ENCODE measurements around the gene ABCB1. TPM values are rescaled to one million over a fixed set of nuclear protein-coding genes. Genes with fewer than 3 reads are reported as not detected.

The ABCB1 gene
- total and polyA plus RNA-seq, 4 donors, result 1.5 to 4.9 (median 2.6) TPM

DNA sequence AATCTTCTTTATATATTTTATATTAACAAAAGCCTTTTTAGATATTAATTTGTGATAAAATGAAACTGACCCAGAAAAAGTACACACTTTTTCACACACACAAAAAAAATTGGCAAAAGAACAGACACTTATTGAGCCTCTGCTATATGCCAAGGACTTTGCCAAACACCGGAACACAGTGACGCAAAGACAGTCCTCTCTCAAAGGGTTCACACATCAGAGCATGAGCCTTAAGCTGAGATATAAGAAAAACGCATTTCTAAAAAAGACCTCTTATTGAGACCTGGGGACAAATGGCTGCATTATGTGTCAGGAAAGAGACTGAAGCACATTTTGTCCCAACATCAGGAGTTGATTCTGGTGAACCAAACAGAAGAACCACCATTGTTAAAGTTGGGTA, 101.2 kb downstream of the ABCB1 start:
- H3K4me3 ChIP-seq, result no peak overlapping the region
- TF ChIP-seq CTCF (IDR thresholded peaks at IDR 0.05; ENCODE audit: control extremely low read depth, extremely low read depth), result no peak
- no peak overlapping the region for H3K9ac ChIP-seq (ENCODE audit: insufficient read depth in 1 of 2, low read length in 2 of 2)
- no peaks in the 10 kb centered on the region for H3K27me3 ChIP-seq (ENCODE audit: control insufficient read depth in 3 of 3, insufficient read depth in 3 of 3, low read length in 2 of 3)
- WGBS, 2 donors, result 76 to 77% methylated on average over 3 of the region's 3 CpGs
- H3K4me1 ChIP-seq (ENCODE audit: control insufficient read depth in 5 of 5, insufficient read depth in 5 of 5, low read length in 5 of 5), result no peaks in the 10 kb centered on the region
- ATAC-seq (ENCODE audit: insufficient read depth, low FRiP score) (no peak), DNase-seq (no peak)
- H3K27ac ChIP-seq (ENCODE audit: low read depth in 1 of 2, low read length in 1 of 2), result no peak overlapping the region
- no peaks in the 10 kb centered on the region for H3K9me3 ChIP-seq (ENCODE audit: control insufficient read depth in 4 of 4, insufficient read depth in 3 of 4, low read length in 3 of 4)
- H3K36me3 ChIP-seq (ENCODE audit: control insufficient read depth in 4 of 4, insufficient read depth in 4 of 4, low read length in 4 of 4), result no peaks in the 10 kb centered on the region

GRCh38 chr7:87498893-87499292, 101.8 kb downstream of the ABCB1 start:
- no peaks in the 10 kb centered on the region for H3K4me1 ChIP-seq (ENCODE audit: control insufficient read depth in 5 of 5, insufficient read depth in 5 of 5, low read length in 5 of 5)
- H3K27ac ChIP-seq (ENCODE audit: low read depth in 1 of 2, low read length in 1 of 2), result no peak overlapping the region
- no peaks in the 10 kb centered on the region for H3K27me3 ChIP-seq (ENCODE audit: control insufficient read depth in 3 of 3, insufficient read depth in 3 of 3, low read length in 2 of 3)
- no peaks in the 10 kb centered on the region for H3K9me3 ChIP-seq (ENCODE audit: control insufficient read depth in 4 of 4, insufficient read depth in 3 of 4, low read length in 3 of 4)
- WGBS, 2 donors, result 24 to 40% methylated on average over 1 of the region's 1 CpG
- TF ChIP-seq CTCF (IDR thresholded peaks at IDR 0.05; ENCODE audit: control extremely low read depth, extremely low read depth), result no peak
- H3K4me3 ChIP-seq, result no peak overlapping the region
- H3K36me3 ChIP-seq (ENCODE audit: control insufficient read depth in 4 of 4, insufficient read depth in 4 of 4, low read length in 4 of 4), result no peaks in the 10 kb centered on the region
- DNase-seq (no peak), ATAC-seq (ENCODE audit: insufficient read depth, low FRiP score) (no peak)
- no peak overlapping the region for H3K9ac ChIP-seq (ENCODE audit: insufficient read depth in 1 of 2, low read length in 2 of 2)

DNA sequence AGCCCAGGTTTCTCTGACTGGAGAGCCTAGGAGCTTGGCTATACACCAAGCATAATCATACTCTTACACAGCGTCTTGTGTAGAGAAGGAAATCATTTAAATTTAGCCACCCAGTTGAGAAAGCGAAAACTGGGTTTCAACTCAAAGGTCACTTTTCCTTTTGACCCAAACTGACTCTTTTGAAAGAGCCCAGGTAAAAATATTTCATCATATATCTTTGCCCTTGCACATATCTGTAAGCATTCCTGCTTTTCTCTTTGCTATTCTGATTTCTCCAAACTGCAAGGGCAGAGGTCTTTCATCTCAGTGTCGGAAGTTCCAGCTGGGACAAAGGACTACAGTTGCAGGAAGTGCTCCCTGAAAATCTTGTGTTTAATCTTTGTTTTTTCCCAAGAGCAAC, 103.2 kb downstream of the ABCB1 start:
- ATAC-seq (ENCODE audit: insufficient read depth, low FRiP score) (no peak), DNase-seq (no peak)
- WGBS, 2 donors, result 81 to 85% methylated on average over 3 of the region's 3 CpGs
- H3K27me3 ChIP-seq (ENCODE audit: control insufficient read depth in 3 of 3, insufficient read depth in 3 of 3, low read length in 2 of 3), result no peaks in the 10 kb centered on the region
- no peaks in the 10 kb centered on the region for H3K36me3 ChIP-seq (ENCODE audit: control insufficient read depth in 4 of 4, insufficient read depth in 4 of 4, low read length in 4 of 4)
- no peaks in the 10 kb centered on the region for H3K9me3 ChIP-seq (ENCODE audit: control insufficient read depth in 4 of 4, insufficient read depth in 3 of 4, low read length in 3 of 4)
- H3K27ac ChIP-seq (ENCODE audit: low read depth in 1 of 2, low read length in 1 of 2), result no peak overlapping the region
- H3K4me3 ChIP-seq, result no peak overlapping the region
- no peaks in the 10 kb centered on the region for H3K4me1 ChIP-seq (ENCODE audit: control insufficient read depth in 5 of 5, insufficient read depth in 5 of 5, low read length in 5 of 5)
- TF ChIP-seq CTCF (IDR thresholded peaks at IDR 0.05; ENCODE audit: control extremely low read depth, extremely low read depth), result no peak
- H3K9ac ChIP-seq (ENCODE audit: insufficient read depth in 1 of 2, low read length in 2 of 2), result no peak overlapping the region

DNA sequence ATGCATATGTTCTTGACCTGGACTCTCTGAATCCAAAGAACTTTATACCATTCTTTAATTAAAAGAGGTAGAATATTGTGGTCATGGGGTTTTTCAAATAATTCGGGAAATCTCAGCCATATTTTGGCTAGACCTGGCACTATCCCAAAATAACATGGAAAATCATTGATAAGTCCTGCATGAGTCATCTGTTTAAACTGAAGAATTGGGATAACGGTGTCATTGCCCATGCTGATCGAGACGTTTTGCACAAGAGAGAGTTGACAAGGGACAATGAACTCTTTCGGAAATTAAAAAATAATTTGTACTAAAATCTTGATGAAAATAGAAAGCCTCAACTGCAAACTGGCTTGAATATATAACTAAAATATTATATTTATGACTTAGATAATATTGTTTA, 105.3 kb downstream of the ABCB1 start:
- Histone ChIP-seq H3K27me3 (ENCODE audit: control insufficient read depth in 3 of 3, insufficient read depth in 3 of 3, low read length in 2 of 3) (no peaks in the 10 kb centered on the region), H3K4me1 (ENCODE audit: control insufficient read depth in 5 of 5, insufficient read depth in 5 of 5, low read length in 5 of 5) (no peaks in the 10 kb centered on the region), H3K9me3 (ENCODE audit: control insufficient read depth in 4 of 4, insufficient read depth in 3 of 4, low read length in 3 of 4) (no peaks in the 10 kb centered on the region), H3K4me3 (no peak overlapping the region), H3K36me3 (ENCODE audit: control insufficient read depth in 4 of 4, insufficient read depth in 4 of 4, low read length in 4 of 4) (no peaks in the 10 kb centered on the region), H3K27ac (ENCODE audit: low read depth in 1 of 2, low read length in 1 of 2) (no peak overlapping the region), H3K9ac (ENCODE audit: insufficient read depth in 1 of 2, low read length in 2 of 2) (no peak overlapping the region)
- 77 to 89% methylated on average over 5 of the region's 5 CpGs for WGBS, 2 donors
- DNase-seq, result no peak
- TF ChIP-seq CTCF (IDR thresholded peaks at IDR 0.05; ENCODE audit: control extremely low read depth, extremely low read depth), result no peak
- no peak for ATAC-seq (ENCODE audit: insufficient read depth, low FRiP score)
